Measurements from ENCODE around the gene JARID2. TPM values are rescaled to one million over a fixed set of nuclear protein-coding genes. Genes with fewer than 3 reads are reported as not detected.

Gene JARID2
- total and polyA plus RNA-seq, 2 of the 13 experiments (the other 11 are each of a cell fraction or from before 2014, with no cell fraction given): 7.5 to 10.3 TPM

DNA sequence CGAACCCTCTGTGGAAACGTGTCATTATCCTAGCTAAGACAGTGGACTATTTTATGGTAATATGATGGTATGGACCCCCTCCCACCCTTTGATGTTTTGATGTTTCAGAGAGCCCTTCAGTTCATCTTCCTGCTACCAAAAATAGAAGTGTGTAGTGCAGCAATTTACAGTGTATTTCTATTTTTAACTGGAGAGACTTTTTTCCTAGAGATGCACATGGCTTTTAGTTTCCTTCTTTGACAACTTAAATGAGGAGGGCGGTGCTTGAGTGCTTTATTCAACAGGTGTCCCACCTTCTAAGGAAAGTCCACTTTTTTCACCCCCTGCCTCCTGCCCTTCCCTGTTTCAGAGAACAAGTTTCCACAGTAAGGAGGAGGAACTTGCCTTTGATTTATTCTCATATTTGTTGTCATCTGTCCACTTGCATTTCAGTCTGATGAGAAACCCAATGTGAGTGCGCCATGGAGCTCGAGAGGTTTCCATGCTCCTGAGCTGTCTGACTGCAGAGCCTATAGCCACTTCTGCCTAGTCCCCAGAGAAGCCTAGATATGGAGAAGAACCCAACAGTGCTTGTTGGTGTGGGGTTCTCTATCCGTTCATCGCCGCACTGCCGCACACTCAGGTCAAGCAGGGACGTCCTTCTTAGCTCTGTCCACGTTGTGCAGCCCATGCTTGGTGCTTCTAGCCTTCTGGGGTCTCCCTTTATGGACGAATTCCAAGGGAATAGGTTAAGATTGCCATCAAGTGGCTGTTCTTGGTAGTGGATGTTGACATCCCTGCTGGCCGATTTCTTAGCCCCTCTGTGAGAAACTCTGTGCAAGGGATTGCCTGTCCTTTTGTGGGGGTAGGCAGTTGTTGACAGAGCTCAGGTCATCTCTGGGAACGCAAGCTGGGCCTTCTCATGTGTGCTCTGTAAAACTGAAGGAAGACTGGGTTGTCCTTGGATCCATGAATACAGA is 144.2 kb downstream of the JARID2 start (continued):
- TF ChIP-seq, protein P1, sequence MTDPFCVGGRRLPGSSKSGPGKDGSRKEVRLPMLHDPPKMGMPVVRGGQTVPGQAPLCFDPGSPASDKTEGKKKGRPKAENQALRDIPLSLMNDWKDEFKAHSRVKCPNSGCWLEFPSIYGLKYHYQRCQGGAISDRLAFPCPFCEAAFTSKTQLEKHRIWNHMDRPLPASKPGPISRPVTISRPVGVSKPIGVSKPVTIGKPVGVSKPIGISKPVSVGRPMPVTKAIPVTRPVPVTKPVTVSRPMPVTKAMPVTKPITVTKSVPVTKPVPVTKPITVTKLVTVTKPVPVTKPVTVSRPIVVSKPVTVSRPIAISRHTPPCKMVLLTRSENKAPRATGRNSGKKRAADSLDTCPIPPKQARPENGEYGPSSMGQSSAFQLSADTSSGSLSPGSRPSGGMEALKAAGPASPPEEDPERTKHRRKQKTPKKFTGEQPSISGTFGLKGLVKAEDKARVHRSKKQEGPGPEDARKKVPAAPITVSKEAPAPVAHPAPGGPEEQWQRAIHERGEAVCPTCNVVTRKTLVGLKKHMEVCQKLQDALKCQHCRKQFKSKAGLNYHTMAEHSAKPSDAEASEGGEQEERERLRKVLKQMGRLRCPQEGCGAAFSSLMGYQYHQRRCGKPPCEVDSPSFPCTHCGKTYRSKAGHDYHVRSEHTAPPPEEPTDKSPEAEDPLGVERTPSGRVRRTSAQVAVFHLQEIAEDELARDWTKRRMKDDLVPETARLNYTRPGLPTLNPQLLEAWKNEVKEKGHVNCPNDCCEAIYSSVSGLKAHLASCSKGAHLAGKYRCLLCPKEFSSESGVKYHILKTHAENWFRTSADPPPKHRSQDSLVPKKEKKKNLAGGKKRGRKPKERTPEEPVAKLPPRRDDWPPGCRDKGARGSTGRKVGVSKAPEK (CRISPR knock-in tag; IDR thresholded peaks at IDR 0.05; ENCODE audit: borderline replicate concordance): 0 out of 2 replicates have a peak, but pooled peaks have one; percentile 41
- TF ChIP-seq SAP130 (CRISPR knock-in tag; IDR thresholded peaks at IDR 0.05; ENCODE audit: low read depth) (peak; percentile 14; the same call in 1 of the 2 replicates), ZNF160 (CRISPR knock-in tag; IDR thresholded peaks at IDR 0.05) (no peak), CEBPG (CRISPR knock-in tag; IDR thresholded peaks at IDR 0.05) (peak; percentile 54), THAP11 (CRISPR knock-in tag; IDR thresholded peaks at IDR 0.05) (peak; percentile 33; the same call in 1 of the 2 replicates), FOXA1 (IDR thresholded peaks at IDR 0.05) (no peak), FOXA1 (CRISPR knock-in tag; IDR thresholded peaks at IDR 0.05) (peak; percentile 78), ZNF530 (CRISPR knock-in tag; IDR thresholded peaks at IDR 0.05; ENCODE audit: low read depth) (no peak), ZNF605 (CRISPR knock-in tag; IDR thresholded peaks at IDR 0.05) (no peak; the same call in 1 of the 2 replicates), KLF16 (CRISPR knock-in tag; IDR thresholded peaks at IDR 0.05) (no peak), ZNF230 (CRISPR knock-in tag; IDR thresholded peaks at IDR 0.05) (no peak), HDAC1 (CRISPR knock-in tag; IDR thresholded peaks at IDR 0.05) (no peak), ERF (CRISPR knock-in tag; IDR thresholded peaks at IDR 0.05) (0 out of 2 replicates have a peak, but pooled peaks have one; percentile 27), STAG1 (CRISPR knock-in tag; IDR thresholded peaks at IDR 0.05) (peak; percentile 99), ZBTB1 (CRISPR knock-in tag; IDR thresholded peaks at IDR 0.05; ENCODE audit: borderline replicate concordance) (no peak), NFIC (IDR thresholded peaks at IDR 0.05; ENCODE audit: low read length) (no peak), RAD21 (CRISPR knock-in tag; IDR thresholded peaks at IDR 0.05) (peak; percentile 89), NFRKB (IDR thresholded peaks at IDR 0.05) (no peak), NFATC3 (CRISPR knock-in tag; IDR thresholded peaks at IDR 0.05) (no peak), CHD2 (IDR thresholded peaks at IDR 0.05; ENCODE audit: low read depth, low read length) (no peak), SMARCC2 (IDR thresholded peaks at IDR 0.05) (no peak)
- TF ChIP-seq, protein P2, sequence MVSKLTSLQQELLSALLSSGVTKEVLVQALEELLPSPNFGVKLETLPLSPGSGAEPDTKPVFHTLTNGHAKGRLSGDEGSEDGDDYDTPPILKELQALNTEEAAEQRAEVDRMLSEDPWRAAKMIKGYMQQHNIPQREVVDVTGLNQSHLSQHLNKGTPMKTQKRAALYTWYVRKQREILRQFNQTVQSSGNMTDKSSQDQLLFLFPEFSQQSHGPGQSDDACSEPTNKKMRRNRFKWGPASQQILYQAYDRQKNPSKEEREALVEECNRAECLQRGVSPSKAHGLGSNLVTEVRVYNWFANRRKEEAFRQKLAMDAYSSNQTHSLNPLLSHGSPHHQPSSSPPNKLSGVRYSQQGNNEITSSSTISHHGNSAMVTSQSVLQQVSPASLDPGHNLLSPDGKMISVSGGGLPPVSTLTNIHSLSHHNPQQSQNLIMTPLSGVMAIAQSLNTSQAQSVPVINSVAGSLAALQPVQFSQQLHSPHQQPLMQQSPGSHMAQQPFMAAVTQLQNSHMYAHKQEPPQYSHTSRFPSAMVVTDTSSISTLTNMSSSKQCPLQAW (CRISPR knock-in tag; IDR thresholded peaks at IDR 0.05): 0 out of 2 replicates have a peak, but pooled peaks have one; percentile 55
- TF ChIP-seq, protein P3, sequence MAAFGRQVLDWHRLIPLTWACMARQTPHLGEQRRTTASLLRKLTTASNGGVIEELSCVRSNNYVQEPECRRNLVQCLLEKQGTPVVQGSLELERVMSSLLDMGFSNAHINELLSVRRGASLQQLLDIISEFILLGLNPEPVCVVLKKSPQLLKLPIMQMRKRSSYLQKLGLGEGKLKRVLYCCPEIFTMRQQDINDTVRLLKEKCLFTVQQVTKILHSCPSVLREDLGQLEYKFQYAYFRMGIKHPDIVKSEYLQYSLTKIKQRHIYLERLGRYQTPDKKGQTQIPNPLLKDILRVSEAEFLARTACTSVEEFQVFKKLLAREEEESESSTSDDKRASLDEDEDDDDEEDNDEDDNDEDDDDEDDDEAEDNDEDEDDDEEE (CRISPR knock-in tag; IDR thresholded peaks at IDR 0.05): peak; percentile 77; the same call in 1 of the 2 replicates
- TF ChIP-seq, protein P4, sequence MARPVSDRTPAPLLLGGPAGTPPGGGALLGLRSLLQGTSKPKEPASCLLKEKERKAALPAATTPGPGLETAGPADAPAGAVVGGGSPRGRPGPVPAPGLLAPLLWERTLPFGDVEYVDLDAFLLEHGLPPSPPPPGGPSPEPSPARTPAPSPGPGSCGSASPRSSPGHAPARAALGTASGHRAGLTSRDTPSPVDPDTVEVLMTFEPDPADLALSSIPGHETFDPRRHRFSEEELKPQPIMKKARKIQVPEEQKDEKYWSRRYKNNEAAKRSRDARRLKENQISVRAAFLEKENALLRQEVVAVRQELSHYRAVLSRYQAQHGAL (CRISPR knock-in tag; IDR thresholded peaks at IDR 0.05; ENCODE audit: not compliant biosample characterization): no peak

Measured in HepG2 (cell line).